ES-I3 (cell line): ENCODE data around the gene HSD11B2.

ENCODE experiments used
- H3K36me3 ChIP-seq: 2 replicates; pipeline ENCODE4 v1.6.1; 2013; ENCODE audit warnings: mild to moderate bottlenecking, low read length, control low read depth, moderate library complexity; ENCODE audit not compliant: insufficient read depth
- H3K4me1 ChIP-seq: 2 replicates; pipeline ENCODE4 v1.6.1; 2013; ENCODE audit warnings: mild to moderate bottlenecking, control low read depth, low read length; ENCODE audit not compliant: insufficient read depth
- H3K9ac ChIP-seq: 2 replicates; pipeline ENCODE4 v1.6.1; 2013; ENCODE audit warnings: low read depth, mild to moderate bottlenecking, low read length, moderate library complexity
- H3K9me3 ChIP-seq: 2 replicates; pipeline ENCODE4 v1.6.1; 2013; ENCODE audit warnings: mild to moderate bottlenecking, low read length, moderate library complexity; ENCODE audit not compliant: control insufficient read depth, insufficient read depth

HSD11B2 gene

GRCh38 chr16:67444259-67445125 lies 13.6 kb downstream of the HSD11B2 start:
- Histone ChIP-seq H3K4me1 (peaks cover 7% of the 10 kb centered on the region; the same call in 1 of the 2 replicates), H3K9me3 (no peaks in the 10 kb centered on the region), H3K36me3 (no peaks in the 10 kb centered on the region), H3K9ac (no peak overlapping the region)

GRCh38 chr16:67445126-67445426 lies 14.2 kb downstream of the HSD11B2 start:
- Histone ChIP-seq H3K9me3 (no peaks in the 10 kb centered on the region), H3K36me3 (no peaks in the 10 kb centered on the region), H3K9ac (no peak overlapping the region), H3K4me1 (peaks cover 7% of the 10 kb centered on the region; the same call in 1 of the 2 replicates)

GRCh38 chr16:67445441-67445912 lies 14.6 kb downstream of the HSD11B2 start:
- peaks cover 7% of the 10 kb centered on the region; the same call in 1 of the 2 replicates for H3K4me1 ChIP-seq
- no peaks in the 10 kb centered on the region for H3K36me3 ChIP-seq
- no peak overlapping the region for H3K9ac ChIP-seq
- no peaks in the 10 kb centered on the region for H3K9me3 ChIP-seq

GRCh38 chr16:67445913-67446907 lies 15.3 kb downstream of the HSD11B2 start:
- H3K36me3 ChIP-seq, result no peaks in the 10 kb centered on the region
- no peak overlapping the region for H3K9ac ChIP-seq
- H3K4me1 ChIP-seq, result peaks cover 7% of the 10 kb centered on the region; the same call in 1 of the 2 replicates
- no peaks in the 10 kb centered on the region for H3K9me3 ChIP-seq

- peaks cover 7% of the 10 kb centered on the region; the same call in 1 of the 2 replicates for H3K4me1 ChIP-seq
- H3K9me3 ChIP-seq, result no peaks in the 10 kb centered on the region
- H3K36me3 ChIP-seq, result no peaks in the 10 kb centered on the region
- H3K9ac ChIP-seq, result no peak overlapping the region
Measured at GRCh38 chr16:67446968-67447507, 16.1 kb downstream of the HSD11B2 start.

GRCh38 chr16:67447508-67448076 lies 16.7 kb downstream of the HSD11B2 start:
- Histone ChIP-seq H3K4me1 (peaks cover 7% of the 10 kb centered on the region; the same call in 1 of the 2 replicates), H3K9ac (no peak overlapping the region), H3K36me3 (no peaks in the 10 kb centered on the region), H3K9me3 (no peaks in the 10 kb centered on the region)

GRCh38 chr16:67448580-67448979 lies 17.7 kb downstream of the HSD11B2 start:
- Histone ChIP-seq H3K9ac (no peak overlapping the region), H3K4me1 (peaks cover 7% of the 10 kb centered on the region; the same call in 1 of the 2 replicates), H3K9me3 (no peaks in the 10 kb centered on the region), H3K36me3 (no peaks in the 10 kb centered on the region)

- Histone ChIP-seq H3K4me1 (peaks cover 7% of the 10 kb centered on the region; the same call in 1 of the 2 replicates), H3K9ac (no peak overlapping the region), H3K9me3 (no peaks in the 10 kb centered on the region), H3K36me3 (no peaks in the 10 kb centered on the region)
Measured at GRCh38 chr16:67449336-67449735, 18.4 kb downstream of the HSD11B2 start.

- Histone ChIP-seq H3K9me3 (no peaks in the 10 kb centered on the region), H3K9ac (no peak overlapping the region), H3K4me1 (peaks cover 3% of the 10 kb centered on the region; the same call in 1 of the 2 replicates), H3K36me3 (no peaks in the 10 kb centered on the region)
Measured at GRCh38 chr16:67449739-67450138, 18.8 kb downstream of the HSD11B2 start.

GRCh38 chr16:67451061-67451703 lies 20.3 kb downstream of the HSD11B2 start:
- Histone ChIP-seq H3K9me3 (no peaks in the 10 kb centered on the region), H3K36me3 (no peaks in the 10 kb centered on the region), H3K9ac (no peak overlapping the region), H3K4me1 (no peaks in the 10 kb centered on the region)

GRCh38 chr16:67451704-67452435 lies 20.9 kb downstream of the HSD11B2 start:
- H3K4me1 ChIP-seq, result no peaks in the 10 kb centered on the region
- no peaks in the 10 kb centered on the region for H3K36me3 ChIP-seq
- H3K9me3 ChIP-seq, result no peaks in the 10 kb centered on the region
- H3K9ac ChIP-seq, result no peak overlapping the region

- no peak overlapping the region for H3K9ac ChIP-seq
- H3K9me3 ChIP-seq, result no peaks in the 10 kb centered on the region
- no peaks in the 10 kb centered on the region; the same call in 1 of the 2 replicates for H3K4me1 ChIP-seq
- H3K36me3 ChIP-seq, result no peaks in the 10 kb centered on the region
Measured at GRCh38 chr16:67454104-67454503, 23.2 kb downstream of the HSD11B2 start.

GRCh38 chr16:67454852-67455251 lies 23.9 kb downstream of the HSD11B2 start:
- H3K9me3 ChIP-seq, result no peaks in the 10 kb centered on the region
- no peaks in the 10 kb centered on the region; the same call in 1 of the 2 replicates for H3K4me1 ChIP-seq
- H3K36me3 ChIP-seq, result no peaks in the 10 kb centered on the region
- no peak overlapping the region for H3K9ac ChIP-seq
